WTC11 (cell line): ENCODE data around the gene CTIF.

Source experiments
- FOXK1 ChIP-seq: sonication (generic); formaldehyde crosslinking; IDR thresholded peaks from 2 replicates; pipeline ENCODE4 v1.8.0; 2022; ENCODE audit warnings: mild to moderate bottlenecking, moderate library complexity, missing genetic modification reagents
- FOXP1 ChIP-seq: sonication (generic); formaldehyde crosslinking; IDR thresholded peaks from 2 replicates; pipeline ENCODE4 v1.8.0; 2022; ENCODE audit warnings: missing genetic modification reagents, mild to moderate bottlenecking, moderate library complexity, borderline replicate concordance
- GABPB1 ChIP-seq: sonication (generic); formaldehyde crosslinking; IDR thresholded peaks from 2 replicates; pipeline ENCODE4 v1.8.1; 2023; ENCODE audit warnings: mild to moderate bottlenecking, missing genetic modification reagents
- IRF2 ChIP-seq: sonication (generic); formaldehyde crosslinking; IDR thresholded peaks from 2 replicates; pipeline ENCODE4 v1.8.0; 2022; ENCODE audit warnings: low read depth, missing genetic modification reagents, borderline replicate concordance
- RELA ChIP-seq: sonication (generic); formaldehyde crosslinking; IDR thresholded peaks from 2 replicates; pipeline ENCODE4 v1.8.1; 2022; ENCODE audit warnings: missing genetic modification reagents, mild to moderate bottlenecking, borderline replicate concordance
- SMAD3 ChIP-seq: sonication (generic); formaldehyde crosslinking; IDR thresholded peaks from 2 replicates; pipeline ENCODE4 v1.8.0; 2022; ENCODE audit warnings: missing genetic modification reagents, mild to moderate bottlenecking, borderline replicate concordance
- ZNF263 ChIP-seq: sonication (generic); formaldehyde crosslinking; IDR thresholded peaks from 2 replicates; pipeline ENCODE4 v1.8.1; 2022; ENCODE audit warnings: low read depth, mild to moderate bottlenecking, moderate library complexity, missing genetic modification reagents
- ZNF671 ChIP-seq: fragments of 250-450 bp; sonication (Bioruptor Pico); IDR thresholded peaks from 2 replicates; pipeline ENCODE4 v1.8.0; 2021; ENCODE audit warnings: mild to moderate bottlenecking
- TF ChIP-seq, protein P1 (sequence below): fragments of 200-600 bp; IDR thresholded peaks from 2 replicates; pipeline ENCODE4 v1.8.0; 2022; ENCODE audit warnings: antibody characterized with exemption
- TF ChIP-seq, protein P2 (sequence below): sonication (generic); formaldehyde crosslinking; IDR thresholded peaks from 2 replicates; pipeline ENCODE4 v1.8.1; 2023; ENCODE audit warnings: mild to moderate bottlenecking, missing genetic modification reagents
- TF ChIP-seq, protein P3 (sequence below): sonication (generic); formaldehyde crosslinking; IDR thresholded peaks from 2 replicates; pipeline ENCODE4 v1.8.1; 2023; ENCODE audit warnings: mild to moderate bottlenecking, missing genetic modification reagents
- TF ChIP-seq, protein P4 (sequence below): sonication (generic); formaldehyde crosslinking; IDR thresholded peaks from 2 replicates; pipeline ENCODE4 v1.8.1; 2022; ENCODE audit warnings: low read depth, missing genetic modification reagents, borderline replicate concordance
- TF ChIP-seq, protein P5 (sequence below): sonication (generic); formaldehyde crosslinking; conservative IDR thresholded peaks from 2 replicates; pipeline ENCODE4 v1.8.1; 2023; ENCODE audit warnings: mild to moderate bottlenecking, low read depth, missing genetic modification reagents, moderate library complexity
- TF ChIP-seq, protein P6 (sequence below): sonication (generic); formaldehyde crosslinking; IDR thresholded peaks from 2 replicates; pipeline ENCODE4 v1.8.1; 2023; ENCODE audit warnings: mild to moderate bottlenecking, missing genetic modification reagents, borderline replicate concordance

DNA sequence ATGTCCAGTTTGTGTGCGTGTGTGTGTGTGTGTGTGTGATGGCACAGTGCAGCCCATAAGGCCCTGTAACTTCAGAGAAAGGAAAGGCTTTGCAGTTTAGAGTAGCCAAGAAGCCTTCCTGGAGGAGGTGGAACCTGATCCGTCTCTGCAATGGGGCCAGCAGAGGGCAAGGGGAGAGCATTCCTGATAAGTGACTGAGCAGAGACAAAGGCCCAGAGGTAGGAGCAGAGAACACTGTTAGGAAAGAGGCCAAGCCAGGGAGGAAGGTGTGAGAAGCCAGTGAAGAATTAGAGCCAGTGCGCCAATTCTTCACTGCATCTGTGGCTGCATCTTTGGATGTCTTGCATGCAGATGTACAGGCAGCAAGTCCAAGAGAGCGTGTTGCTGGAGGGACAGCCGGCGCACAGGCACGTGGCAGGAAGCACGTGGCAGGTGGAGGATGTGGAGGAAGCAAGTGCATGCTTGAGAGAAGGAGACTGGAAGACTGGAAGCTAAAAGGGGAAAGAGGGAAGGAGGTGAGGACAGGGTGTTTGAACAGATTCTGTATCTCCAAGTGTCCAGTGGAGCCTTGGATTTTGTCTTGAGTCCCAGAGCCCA lies 196.3 kb downstream of the CTIF start:
- TF ChIP-seq, protein P1, sequence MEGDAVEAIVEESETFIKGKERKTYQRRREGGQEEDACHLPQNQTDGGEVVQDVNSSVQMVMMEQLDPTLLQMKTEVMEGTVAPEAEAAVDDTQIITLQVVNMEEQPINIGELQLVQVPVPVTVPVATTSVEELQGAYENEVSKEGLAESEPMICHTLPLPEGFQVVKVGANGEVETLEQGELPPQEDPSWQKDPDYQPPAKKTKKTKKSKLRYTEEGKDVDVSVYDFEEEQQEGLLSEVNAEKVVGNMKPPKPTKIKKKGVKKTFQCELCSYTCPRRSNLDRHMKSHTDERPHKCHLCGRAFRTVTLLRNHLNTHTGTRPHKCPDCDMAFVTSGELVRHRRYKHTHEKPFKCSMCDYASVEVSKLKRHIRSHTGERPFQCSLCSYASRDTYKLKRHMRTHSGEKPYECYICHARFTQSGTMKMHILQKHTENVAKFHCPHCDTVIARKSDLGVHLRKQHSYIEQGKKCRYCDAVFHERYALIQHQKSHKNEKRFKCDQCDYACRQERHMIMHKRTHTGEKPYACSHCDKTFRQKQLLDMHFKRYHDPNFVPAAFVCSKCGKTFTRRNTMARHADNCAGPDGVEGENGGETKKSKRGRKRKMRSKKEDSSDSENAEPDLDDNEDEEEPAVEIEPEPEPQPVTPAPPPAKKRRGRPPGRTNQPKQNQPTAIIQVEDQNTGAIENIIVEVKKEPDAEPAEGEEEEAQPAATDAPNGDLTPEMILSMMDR, result no peak
- TF ChIP-seq SMAD3 (CRISPR knock-in tag) (no peak), GABPB1 (CRISPR knock-in tag) (no peak), RELA (CRISPR knock-in tag) (no peak), FOXP1 (no peak), ZNF671 (CRISPR knock-in tag) (no peak), FOXK1 (CRISPR knock-in tag) (no peak), IRF2 (CRISPR knock-in tag) (no peak), ZNF263 (CRISPR knock-in tag) (no peak)
- TF ChIP-seq, protein P2, sequence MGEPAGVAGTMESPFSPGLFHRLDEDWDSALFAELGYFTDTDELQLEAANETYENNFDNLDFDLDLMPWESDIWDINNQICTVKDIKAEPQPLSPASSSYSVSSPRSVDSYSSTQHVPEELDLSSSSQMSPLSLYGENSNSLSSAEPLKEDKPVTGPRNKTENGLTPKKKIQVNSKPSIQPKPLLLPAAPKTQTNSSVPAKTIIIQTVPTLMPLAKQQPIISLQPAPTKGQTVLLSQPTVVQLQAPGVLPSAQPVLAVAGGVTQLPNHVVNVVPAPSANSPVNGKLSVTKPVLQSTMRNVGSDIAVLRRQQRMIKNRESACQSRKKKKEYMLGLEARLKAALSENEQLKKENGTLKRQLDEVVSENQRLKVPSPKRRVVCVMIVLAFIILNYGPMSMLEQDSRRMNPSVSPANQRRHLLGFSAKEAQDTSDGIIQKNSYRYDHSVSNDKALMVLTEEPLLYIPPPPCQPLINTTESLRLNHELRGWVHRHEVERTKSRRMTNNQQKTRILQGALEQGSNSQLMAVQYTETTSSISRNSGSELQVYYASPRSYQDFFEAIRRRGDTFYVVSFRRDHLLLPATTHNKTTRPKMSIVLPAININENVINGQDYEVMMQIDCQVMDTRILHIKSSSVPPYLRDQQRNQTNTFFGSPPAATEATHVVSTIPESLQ (CRISPR knock-in tag), result no peak
- TF ChIP-seq, protein P3, sequence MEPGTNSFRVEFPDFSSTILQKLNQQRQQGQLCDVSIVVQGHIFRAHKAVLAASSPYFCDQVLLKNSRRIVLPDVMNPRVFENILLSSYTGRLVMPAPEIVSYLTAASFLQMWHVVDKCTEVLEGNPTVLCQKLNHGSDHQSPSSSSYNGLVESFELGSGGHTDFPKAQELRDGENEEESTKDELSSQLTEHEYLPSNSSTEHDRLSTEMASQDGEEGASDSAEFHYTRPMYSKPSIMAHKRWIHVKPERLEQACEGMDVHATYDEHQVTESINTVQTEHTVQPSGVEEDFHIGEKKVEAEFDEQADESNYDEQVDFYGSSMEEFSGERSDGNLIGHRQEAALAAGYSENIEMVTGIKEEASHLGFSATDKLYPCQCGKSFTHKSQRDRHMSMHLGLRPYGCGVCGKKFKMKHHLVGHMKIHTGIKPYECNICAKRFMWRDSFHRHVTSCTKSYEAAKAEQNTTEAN, result no peak
- TF ChIP-seq, protein P4, sequence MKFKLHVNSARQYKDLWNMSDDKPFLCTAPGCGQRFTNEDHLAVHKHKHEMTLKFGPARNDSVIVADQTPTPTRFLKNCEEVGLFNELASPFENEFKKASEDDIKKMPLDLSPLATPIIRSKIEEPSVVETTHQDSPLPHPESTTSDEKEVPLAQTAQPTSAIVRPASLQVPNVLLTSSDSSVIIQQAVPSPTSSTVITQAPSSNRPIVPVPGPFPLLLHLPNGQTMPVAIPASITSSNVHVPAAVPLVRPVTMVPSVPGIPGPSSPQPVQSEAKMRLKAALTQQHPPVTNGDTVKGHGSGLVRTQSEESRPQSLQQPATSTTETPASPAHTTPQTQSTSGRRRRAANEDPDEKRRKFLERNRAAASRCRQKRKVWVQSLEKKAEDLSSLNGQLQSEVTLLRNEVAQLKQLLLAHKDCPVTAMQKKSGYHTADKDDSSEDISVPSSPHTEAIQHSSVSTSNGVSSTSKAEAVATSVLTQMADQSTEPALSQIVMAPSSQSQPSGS (CRISPR knock-in tag), result no peak
- TF ChIP-seq, protein P5, sequence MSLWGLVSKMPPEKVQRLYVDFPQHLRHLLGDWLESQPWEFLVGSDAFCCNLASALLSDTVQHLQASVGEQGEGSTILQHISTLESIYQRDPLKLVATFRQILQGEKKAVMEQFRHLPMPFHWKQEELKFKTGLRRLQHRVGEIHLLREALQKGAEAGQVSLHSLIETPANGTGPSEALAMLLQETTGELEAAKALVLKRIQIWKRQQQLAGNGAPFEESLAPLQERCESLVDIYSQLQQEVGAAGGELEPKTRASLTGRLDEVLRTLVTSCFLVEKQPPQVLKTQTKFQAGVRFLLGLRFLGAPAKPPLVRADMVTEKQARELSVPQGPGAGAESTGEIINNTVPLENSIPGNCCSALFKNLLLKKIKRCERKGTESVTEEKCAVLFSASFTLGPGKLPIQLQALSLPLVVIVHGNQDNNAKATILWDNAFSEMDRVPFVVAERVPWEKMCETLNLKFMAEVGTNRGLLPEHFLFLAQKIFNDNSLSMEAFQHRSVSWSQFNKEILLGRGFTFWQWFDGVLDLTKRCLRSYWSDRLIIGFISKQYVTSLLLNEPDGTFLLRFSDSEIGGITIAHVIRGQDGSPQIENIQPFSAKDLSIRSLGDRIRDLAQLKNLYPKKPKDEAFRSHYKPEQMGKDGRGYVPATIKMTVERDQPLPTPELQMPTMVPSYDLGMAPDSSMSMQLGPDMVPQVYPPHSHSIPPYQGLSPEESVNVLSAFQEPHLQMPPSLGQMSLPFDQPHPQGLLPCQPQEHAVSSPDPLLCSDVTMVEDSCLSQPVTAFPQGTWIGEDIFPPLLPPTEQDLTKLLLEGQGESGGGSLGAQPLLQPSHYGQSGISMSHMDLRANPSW (CRISPR knock-in tag), result no peak
- TF ChIP-seq, protein P6, sequence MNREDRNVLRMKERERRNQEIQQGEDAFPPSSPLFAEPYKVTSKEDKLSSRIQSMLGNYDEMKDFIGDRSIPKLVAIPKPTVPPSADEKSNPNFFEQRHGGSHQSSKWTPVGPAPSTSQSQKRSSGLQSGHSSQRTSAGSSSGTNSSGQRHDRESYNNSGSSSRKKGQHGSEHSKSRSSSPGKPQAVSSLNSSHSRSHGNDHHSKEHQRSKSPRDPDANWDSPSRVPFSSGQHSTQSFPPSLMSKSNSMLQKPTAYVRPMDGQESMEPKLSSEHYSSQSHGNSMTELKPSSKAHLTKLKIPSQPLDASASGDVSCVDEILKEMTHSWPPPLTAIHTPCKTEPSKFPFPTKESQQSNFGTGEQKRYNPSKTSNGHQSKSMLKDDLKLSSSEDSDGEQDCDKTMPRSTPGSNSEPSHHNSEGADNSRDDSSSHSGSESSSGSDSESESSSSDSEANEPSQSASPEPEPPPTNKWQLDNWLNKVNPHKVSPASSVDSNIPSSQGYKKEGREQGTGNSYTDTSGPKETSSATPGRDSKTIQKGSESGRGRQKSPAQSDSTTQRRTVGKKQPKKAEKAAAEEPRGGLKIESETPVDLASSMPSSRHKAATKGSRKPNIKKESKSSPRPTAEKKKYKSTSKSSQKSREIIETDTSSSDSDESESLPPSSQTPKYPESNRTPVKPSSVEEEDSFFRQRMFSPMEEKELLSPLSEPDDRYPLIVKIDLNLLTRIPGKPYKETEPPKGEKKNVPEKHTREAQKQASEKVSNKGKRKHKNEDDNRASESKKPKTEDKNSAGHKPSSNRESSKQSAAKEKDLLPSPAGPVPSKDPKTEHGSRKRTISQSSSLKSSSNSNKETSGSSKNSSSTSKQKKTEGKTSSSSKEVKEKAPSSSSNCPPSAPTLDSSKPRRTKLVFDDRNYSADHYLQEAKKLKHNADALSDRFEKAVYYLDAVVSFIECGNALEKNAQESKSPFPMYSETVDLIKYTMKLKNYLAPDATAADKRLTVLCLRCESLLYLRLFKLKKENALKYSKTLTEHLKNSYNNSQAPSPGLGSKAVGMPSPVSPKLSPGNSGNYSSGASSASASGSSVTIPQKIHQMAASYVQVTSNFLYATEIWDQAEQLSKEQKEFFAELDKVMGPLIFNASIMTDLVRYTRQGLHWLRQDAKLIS (CRISPR knock-in tag), result no peak
